Stimulated activated CD8-positive, alpha-beta memory T cell treated with anti-CD3 and anti-CD28 coated beads, Interleukin-2, amount 100 ng/mL, for 48 hours (primary cell): Measurements from ENCODE around the gene THRB.

Experiments
- DNase-seq, 2 donors: peaks; one replicate each; pipeline ENCODE4 v3.0.0-alpha.2; 2020; ENCODE audit warnings: low read depth in 2 of 2

Gene THRB

DNA sequence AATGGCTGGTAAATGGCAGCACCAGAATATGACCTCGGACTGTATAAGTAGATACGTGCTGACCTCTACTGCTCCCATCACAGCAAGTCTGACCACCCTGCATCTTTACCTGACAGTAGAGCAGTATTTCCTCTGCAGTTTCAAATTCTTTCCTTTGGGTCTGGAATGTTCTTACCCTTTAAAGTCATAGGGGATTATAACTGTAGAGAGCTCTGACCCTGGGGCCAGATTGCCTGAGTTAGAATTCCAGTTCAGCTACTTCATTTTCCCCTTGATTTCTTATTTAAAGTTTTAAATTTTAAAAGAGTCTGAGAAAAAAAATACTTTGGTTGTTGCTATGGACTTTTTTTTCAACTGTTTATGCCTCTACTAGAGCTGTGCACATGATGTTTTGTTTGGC, 311.9 kb downstream of the THRB start:
- no peak for DNase-seq

GRCh38 chr3:24181256-24181655, 313.4 kb downstream of the THRB start:
- no peak for DNase-seq

GRCh38 chr3:24180616-24181015, 314.0 kb downstream of the THRB start:
- DNase-seq, result no peak

GRCh38 chr3:24177201-24177600, 317.4 kb downstream of the THRB start:
- no peak for DNase-seq

GRCh38 chr3:24174614-24175013, 320.0 kb downstream of the THRB start:
- no peak for DNase-seq

- DNase-seq, result no peak
Measured at GRCh38 chr3:24168977-24169376, 325.7 kb downstream of the THRB start.

- DNase-seq, result no peak
Measured at GRCh38 chr3:24167429-24167828, 327.2 kb downstream of the THRB start.

GRCh38 chr3:24166515-24166914, 328.1 kb downstream of the THRB start:
- no peak for DNase-seq

- DNase-seq, result no peak
Measured at GRCh38 chr3:24165603-24165982, 329.1 kb downstream of the THRB start.

GRCh38 chr3:24164967-24165602, 329.6 kb downstream of the THRB start:
- no peak for DNase-seq

DNA sequence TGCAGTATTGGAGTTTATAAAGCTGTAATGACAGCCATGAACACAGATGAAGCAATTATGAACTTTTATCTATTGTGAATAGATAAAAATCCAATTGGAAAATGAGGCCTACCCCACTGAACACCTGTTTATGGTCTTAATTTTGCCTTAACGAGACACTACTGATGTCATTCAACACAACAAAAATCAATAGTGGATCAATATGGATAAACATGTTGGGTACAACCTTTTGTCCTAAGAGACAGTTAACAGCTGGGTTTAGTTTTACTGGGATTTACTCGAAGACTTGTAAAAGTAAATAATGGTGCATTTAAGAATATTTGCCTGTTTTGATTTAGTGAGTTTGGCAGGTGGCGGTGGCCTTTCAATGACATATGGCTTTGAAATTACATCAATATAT, 331.7 kb downstream of the THRB start:
- no peak for DNase-seq

- DNase-seq, result no peak
Measured at GRCh38 chr3:24161841-24162240, 332.8 kb downstream of the THRB start.

GRCh38 chr3:24160424-24161095, 334.1 kb downstream of the THRB start:
- DNase-seq, result no peak

DNA sequence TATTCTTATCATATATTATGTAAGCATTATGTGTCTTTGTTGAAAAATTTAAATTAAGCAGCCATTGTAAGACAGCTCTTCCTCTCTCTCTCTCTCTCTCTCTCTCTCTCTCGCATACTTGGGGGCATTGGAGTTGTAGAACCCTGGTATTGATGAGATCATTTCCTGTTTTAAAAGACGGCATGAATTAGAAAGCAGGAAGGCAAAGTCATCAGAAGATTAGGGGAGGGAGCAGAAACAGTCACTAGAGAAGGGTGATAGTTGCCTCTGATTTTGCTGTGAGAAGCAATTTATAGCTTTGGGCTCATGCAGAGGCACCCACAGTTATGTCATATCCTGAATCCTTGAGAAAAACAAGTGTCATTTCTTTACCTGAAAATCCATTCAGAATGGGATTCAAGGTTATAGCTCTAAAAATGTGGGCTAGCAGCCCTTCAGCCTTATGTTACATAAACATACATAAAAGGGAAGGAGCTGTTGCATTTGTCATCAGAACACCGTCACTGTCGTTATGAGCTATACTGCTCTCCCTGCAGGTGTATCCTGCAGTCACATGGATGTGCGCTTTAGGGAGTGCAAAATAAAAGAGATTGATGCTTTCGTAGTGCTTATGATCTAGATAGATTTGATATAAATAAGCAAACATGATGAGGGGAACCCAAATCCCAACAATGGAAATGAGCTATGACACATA, 335.7 kb downstream of the THRB start:
- no peak for DNase-seq

DNA sequence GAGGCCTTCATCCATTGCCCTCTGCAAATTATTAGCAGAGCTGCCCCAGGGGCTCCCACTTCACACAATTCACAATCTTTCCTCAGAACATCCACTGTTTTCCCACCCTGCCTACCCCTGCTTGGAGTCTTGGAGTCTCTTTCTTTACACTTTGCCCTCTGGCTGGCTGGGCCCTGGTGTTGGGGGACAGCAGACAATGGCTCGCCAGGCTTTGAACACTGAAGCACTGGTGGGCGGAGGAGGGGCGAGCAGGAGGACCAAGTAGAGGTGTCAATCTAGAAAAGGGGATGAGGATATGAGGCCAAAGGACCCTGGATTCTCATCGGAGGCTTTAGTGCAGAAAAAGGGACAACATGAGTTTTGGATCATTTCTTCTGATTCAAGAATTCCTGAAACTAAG, 337.5 kb downstream of the THRB start:
- DNase-seq, result no peak

DNA sequence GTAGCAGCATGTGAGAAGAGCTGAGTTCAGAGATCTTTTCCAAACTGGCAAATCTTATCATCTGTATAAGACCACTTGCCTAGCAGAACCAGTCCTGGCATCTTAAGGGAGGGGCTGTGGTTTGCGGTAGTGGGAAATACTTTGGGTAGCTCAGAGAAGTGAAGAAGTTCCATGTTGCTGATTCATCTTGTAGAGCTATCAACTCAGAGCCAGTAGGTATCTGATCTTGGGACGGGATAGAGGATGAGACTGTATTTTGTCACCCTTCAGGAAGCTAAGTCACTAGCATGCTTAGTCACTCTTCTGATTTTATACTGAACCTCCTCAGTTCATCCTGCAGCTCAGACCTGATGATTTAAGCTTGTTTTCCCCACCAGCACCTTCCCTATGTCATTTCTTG, 338.2 kb downstream of the THRB start:
- DNase-seq, result no peak

GRCh38 chr3:24155276-24155675, 339.4 kb downstream of the THRB start:
- DNase-seq, result no peak

DNA sequence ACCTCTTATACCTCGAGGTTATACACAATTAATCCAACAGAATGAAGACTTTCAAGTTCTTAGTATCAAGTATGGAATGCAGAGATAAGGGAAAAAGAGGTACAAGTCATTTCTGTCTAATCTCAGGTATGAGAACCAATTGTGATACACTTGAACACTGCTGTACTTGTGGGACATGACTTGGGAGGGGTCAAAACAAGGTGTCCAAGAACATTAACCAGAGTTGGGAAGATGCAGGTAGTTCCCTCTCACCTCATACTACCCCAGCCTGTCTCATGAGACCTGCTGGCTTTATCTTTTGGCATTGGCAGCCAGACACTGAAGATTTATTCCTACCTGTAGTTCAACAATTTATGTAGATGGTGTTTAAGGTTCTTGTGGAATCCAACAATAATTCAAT, 339.9 kb downstream of the THRB start:
- no peak for DNase-seq

DNA sequence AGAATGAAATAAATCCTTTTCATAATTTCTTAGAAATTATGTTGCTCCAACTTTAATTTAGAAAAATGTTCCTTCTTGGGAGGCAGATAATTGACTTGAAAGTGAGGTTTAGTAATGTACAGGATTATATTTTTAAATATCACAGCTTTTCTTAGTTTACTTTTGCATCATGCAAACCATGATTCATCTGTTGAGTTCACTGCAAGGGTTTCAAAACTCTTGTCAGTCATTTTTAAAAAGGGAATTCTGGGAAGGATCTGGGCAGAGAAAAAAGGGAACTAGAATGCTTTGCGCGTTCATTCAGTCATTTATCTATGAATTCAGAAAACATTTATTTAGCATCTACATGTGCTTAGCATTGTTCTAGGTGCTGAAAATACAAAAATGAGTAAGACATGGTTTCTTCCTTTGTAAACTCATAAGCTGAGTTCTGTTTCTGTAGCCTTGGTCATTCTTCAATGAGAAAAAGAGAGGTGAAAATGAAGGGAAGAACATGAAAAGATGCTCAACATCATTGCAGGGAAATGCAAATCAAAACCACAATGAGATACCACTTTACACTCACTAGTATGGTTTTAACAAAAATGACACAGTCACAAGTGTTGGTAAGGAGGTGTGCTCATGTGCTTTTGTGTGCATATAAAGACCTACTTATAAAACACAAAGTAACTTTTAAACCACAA, 340.5 kb downstream of the THRB start:
- no peak for DNase-seq

DNA sequence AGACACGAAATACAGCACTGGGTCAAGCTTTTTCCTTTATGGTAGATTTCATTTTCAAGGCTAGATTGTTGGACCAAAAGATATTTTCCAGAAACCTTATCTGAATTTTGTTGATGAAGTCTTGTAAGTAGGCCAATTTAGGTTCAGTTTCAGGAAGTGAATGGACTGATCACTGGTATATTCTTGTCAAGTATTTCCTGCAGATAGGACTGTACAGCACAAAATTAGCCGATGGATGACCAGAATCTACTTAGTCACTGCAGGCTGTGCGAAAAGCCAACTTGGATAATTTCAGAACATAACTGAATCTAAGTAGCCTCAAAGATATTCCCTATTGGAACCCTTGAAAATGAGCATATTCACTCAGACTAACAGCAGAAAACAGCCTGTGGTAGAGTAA, 343.1 kb downstream of the THRB start:
- no peak for DNase-seq

DNA sequence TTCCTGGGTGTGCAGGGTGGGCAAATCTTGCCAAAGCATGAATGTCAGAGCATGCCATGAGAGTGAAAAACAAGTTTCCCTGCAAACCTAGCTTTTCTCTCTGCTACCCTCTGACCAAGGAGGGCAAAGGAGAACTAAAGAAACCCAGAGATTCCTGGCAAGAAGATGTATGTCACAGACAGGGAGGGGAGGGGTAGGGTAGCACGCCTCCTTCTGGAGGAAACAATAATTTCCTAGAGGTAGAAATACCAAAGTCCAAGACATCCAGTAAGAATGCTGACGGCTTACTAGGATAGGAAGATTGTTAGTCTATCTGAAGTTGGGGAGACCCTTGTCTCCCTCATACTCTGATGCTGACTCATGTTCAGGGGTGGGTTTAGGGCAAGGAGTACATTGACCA, 345.6 kb downstream of the THRB start:
- no peak for DNase-seq

- DNase-seq, result no peak
Measured at GRCh38 chr3:24145981-24146822, 348.4 kb downstream of the THRB start.
